GM18867 (cell line): ENCODE results near the gene POMC.
"Not testable (repeated sequence)": the region's sequence is repeated elsewhere in the genome, so short reads cannot be mapped to it uniquely, and the experiment has no call there.

ENCODE experiments used
- ATAC-seq: cut with Tn5 transposase; IDR thresholded peaks from one replicate; pipeline ENCODE4 v1.9.1; 2021; ENCODE audit warnings: mild to moderate bottlenecking, moderate library complexity; ENCODE audit not compliant: unreplicated experiment

POMC gene

GRCh38 chr2:25141120-25141519, 27.3 kb downstream of the POMC start:
- no peak for ATAC-seq

GRCh38 chr2:25140535-25140934, 27.8 kb downstream of the POMC start:
- not testable (repeated sequence) for ATAC-seq

GRCh38 chr2:25132693-25133092, 35.7 kb downstream of the POMC start:
- no peak for ATAC-seq

GRCh38 chr2:25132299-25132635, 36.1 kb downstream of the POMC start:
- no peak for ATAC-seq

- no peak for ATAC-seq
Measured at GRCh38 chr2:25131567-25132298, 36.6 kb downstream of the POMC start.

- no peak for ATAC-seq
Measured at GRCh38 chr2:25131253-25131566, 37.2 kb downstream of the POMC start.

- no peak for ATAC-seq
Measured at GRCh38 chr2:25129901-25130520, 38.4 kb downstream of the POMC start.

- ATAC-seq: no peak
Measured at GRCh38 chr2:25127646-25128045, 40.7 kb downstream of the POMC start.

- ATAC-seq: not testable (repeated sequence)
Measured at GRCh38 chr2:25127071-25127470, 41.3 kb downstream of the POMC start.

- no peak for ATAC-seq
Measured at GRCh38 chr2:25125976-25126375, 42.4 kb downstream of the POMC start.

- no peak for ATAC-seq
Measured at GRCh38 chr2:25125189-25125588, 43.2 kb downstream of the POMC start.

- ATAC-seq: no peak
Measured at GRCh38 chr2:25123682-25124081, 44.7 kb downstream of the POMC start.

- ATAC-seq: no peak
Measured at GRCh38 chr2:25122367-25122766, 46.0 kb downstream of the POMC start.

GRCh38 chr2:25119263-25119662, 49.1 kb downstream of the POMC start:
- ATAC-seq: no peak

GRCh38 chr2:25116956-25117355, 51.4 kb downstream of the POMC start:
- ATAC-seq: no peak

GRCh38 chr2:25115902-25116301, 52.5 kb downstream of the POMC start:
- no peak for ATAC-seq

- ATAC-seq: no peak
Measured at GRCh38 chr2:25115249-25115883, 53.0 kb downstream of the POMC start.

- ATAC-seq: no peak
Measured at GRCh38 chr2:25112113-25112512, 56.3 kb downstream of the POMC start.
